GM15510 (cell line): ENCODE measurements around the gene PRND.

ENCODE experiments used
- POLR2A ChIP-seq: IDR thresholded peaks from 3 replicates; pipeline ENCODE4 v1.6.1; 2011; ENCODE audit warnings: borderline replicate concordance; ENCODE audit not compliant: insufficient read length; ENCODE audit errors: extremely low read depth

The PRND gene

GRCh38 chr20:4722993-4723392 is 1.3 kb downstream of the PRND start:
- no peak for TF ChIP-seq POLR2A

- no peak for TF ChIP-seq POLR2A
These were observed 3.0 kb downstream of the PRND start for GRCh38 chr20:4724459-4725262.

- no peak for TF ChIP-seq POLR2A
These were observed 3.5 kb downstream of the PRND start for GRCh38 chr20:4725263-4725550.

GRCh38 chr20:4726710-4727397 is 5.1 kb downstream of the PRND start:
- no peak for TF ChIP-seq POLR2A

GRCh38 chr20:4728120-4728760 is 6.5 kb downstream of the PRND start:
- TF ChIP-seq POLR2A, result no peak

- no peak for TF ChIP-seq POLR2A
These were observed 7.6 kb downstream of the PRND start for GRCh38 chr20:4729265-4729664.

GRCh38 chr20:4730780-4731179 is 9.1 kb downstream of the PRND start:
- TF ChIP-seq POLR2A, result no peak

- no peak for TF ChIP-seq POLR2A
These were observed 15.2 kb downstream of the PRND start for GRCh38 chr20:4736875-4737274.

- no peak for TF ChIP-seq POLR2A
These were observed 16.3 kb downstream of the PRND start for GRCh38 chr20:4737857-4738627.

- no peak for TF ChIP-seq POLR2A
These were observed 19.2 kb downstream of the PRND start for GRCh38 chr20:4740774-4741431.

GRCh38 chr20:4748847-4749246 is 27.1 kb downstream of the PRND start:
- TF ChIP-seq POLR2A, result no peak

- TF ChIP-seq POLR2A, result no peak
These were observed 27.6 kb downstream of the PRND start for GRCh38 chr20:4749326-4749725.

- TF ChIP-seq POLR2A, result no peak
These were observed 28.7 kb downstream of the PRND start for GRCh38 chr20:4750381-4750780.

- TF ChIP-seq POLR2A, result no peak
These were observed 41.6 kb downstream of the PRND start for GRCh38 chr20:4763261-4763660.
